SK-N-SH treated with all-trans-retinoic acid at 6 μM for 48 hours (cell line): Measurements from ENCODE around the gene CCR9.

Experiments used
- CREB5 ChIP-seq: fragments of 250-450 bp; sonication (Bioruptor Pico); IDR thresholded peaks from 2 replicates; pipeline ENCODE4 v1.5.1; 2020; ENCODE audit warnings: low read depth, mild to moderate bottlenecking, moderate library complexity
- PATZ1 ChIP-seq: fragments of 250-450 bp; sonication (Bioruptor Pico); IDR thresholded peaks from 2 replicates; pipeline ENCODE4 v1.8.0; 2020; ENCODE audit warnings: mild to moderate bottlenecking, moderate library complexity, borderline replicate concordance
- SNAI2 ChIP-seq: fragments of 250-450 bp; sonication (Bioruptor Pico); IDR thresholded peaks from 2 replicates; pipeline ENCODE4 v1.5.0; 2020; ENCODE audit warnings: mild to moderate bottlenecking, moderate library complexity
- ZFP30 ChIP-seq: fragments of 450-650 bp; formaldehyde crosslinking; IDR thresholded peaks from 2 replicates; pipeline ENCODE4 v1.5.0; 2022; ENCODE audit warnings: mild to moderate bottlenecking, moderate library complexity
- ZNF565 ChIP-seq: fragments of 450-650 bp; formaldehyde crosslinking; conservative IDR thresholded peaks from 2 replicates; pipeline ENCODE4 v1.5.0; 2020; ENCODE audit warnings: low read depth, mild to moderate bottlenecking, moderate library complexity

GRCh38 chr3:45950686-45951600, 64.6 kb downstream of the CCR9 start:
- no peak for TF ChIP-seq ZFP30 (CRISPR knock-in tag)
- TF ChIP-seq PATZ1: no peak
- no peak for TF ChIP-seq CREB5 (CRISPR knock-in tag)
- TF ChIP-seq ZNF565: no peak
- no peak for TF ChIP-seq SNAI2 (CRISPR knock-in tag)
